Fibroblast of pulmonary artery (primary cell): ENCODE results near the gene PALD1.

Experiments
- DNase-seq: peaks from one replicate; pipeline ENCODE4 v3.0.0-alpha.2; 2010; ENCODE audit warnings: low read depth
- H3K4me3 ChIP-seq: replicated peaks from 2 replicates; pipeline ENCODE4 v1.5.1; 2011; ENCODE audit warnings: low read depth, mild to moderate bottlenecking, control low read depth, low read length, moderate library complexity
- TF ChIP-seq, protein P1 (sequence below): IDR thresholded peaks from 2 replicates; pipeline ENCODE4 v1.5.1; 2011; ENCODE audit warnings: mild to moderate bottlenecking, control low read depth, low read length, inconsistent platforms; ENCODE audit errors: missing control alignments

Gene PALD1

DNA sequence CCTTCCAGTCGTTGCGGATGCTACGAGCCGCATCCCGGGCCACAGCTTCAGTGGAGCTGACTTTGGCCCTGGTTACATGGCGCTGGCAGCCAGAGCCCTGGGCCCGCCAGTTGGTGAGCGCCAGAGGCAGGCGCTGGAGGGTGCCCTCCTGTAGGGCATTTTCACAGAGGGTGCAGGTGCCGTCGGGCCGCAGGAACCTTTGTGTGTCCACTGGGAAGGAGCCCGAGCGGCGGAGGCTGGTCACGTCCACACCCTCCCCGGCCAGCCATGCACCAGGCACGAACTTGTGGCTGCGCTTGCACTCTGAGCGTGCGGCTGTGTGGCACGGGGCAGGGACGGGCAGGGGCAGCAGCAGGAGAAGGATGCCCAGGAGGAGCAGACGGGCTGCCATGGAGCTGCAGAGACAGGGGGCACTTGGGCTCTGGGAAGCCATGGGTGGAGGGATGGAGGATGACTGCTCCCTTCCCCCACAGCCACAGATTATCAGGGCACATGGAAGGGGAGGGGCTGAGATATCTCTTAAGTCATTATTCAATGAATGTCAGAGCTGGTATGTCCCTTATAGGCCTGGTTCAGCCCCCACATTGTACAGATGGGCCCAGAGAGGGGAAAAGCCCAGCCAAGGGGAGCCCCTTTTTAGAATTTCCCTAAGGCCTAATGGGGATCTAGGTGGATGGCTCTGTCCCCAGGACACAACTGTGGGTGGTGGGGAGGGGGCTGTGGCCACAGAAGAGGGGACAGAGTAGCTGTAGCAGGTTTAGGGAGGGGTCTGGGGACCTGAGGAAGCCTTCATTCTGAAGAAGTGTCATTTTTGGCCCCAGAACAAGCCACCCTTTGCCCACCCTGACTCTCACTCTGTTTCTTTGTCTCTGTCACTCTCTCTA is 122.2 kb downstream of the PALD1 start:
- DNase-seq = no peak
- TF ChIP-seq, protein P1, sequence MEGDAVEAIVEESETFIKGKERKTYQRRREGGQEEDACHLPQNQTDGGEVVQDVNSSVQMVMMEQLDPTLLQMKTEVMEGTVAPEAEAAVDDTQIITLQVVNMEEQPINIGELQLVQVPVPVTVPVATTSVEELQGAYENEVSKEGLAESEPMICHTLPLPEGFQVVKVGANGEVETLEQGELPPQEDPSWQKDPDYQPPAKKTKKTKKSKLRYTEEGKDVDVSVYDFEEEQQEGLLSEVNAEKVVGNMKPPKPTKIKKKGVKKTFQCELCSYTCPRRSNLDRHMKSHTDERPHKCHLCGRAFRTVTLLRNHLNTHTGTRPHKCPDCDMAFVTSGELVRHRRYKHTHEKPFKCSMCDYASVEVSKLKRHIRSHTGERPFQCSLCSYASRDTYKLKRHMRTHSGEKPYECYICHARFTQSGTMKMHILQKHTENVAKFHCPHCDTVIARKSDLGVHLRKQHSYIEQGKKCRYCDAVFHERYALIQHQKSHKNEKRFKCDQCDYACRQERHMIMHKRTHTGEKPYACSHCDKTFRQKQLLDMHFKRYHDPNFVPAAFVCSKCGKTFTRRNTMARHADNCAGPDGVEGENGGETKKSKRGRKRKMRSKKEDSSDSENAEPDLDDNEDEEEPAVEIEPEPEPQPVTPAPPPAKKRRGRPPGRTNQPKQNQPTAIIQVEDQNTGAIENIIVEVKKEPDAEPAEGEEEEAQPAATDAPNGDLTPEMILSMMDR = no peak
- no peak overlapping the region for H3K4me3 ChIP-seq

DNA sequence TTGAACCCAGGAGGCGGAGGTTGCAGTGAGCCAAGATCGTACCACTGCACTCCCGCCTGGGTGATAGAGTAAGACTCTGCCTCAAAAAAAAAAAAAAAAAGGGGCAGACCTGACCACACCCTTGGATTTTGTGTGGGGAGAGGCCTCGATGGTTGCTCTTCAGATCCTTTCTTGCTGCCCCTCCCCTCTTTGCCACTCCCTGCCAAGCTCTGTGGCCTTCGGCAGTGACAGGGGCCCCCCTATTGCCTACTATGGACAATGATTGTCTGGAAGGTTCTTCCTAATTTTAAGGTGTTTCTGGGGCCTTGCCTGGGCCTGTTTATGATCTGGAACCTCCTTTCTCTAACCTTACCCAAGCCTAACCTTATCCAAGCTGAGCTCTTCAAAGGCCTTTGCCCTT is 123.2 kb downstream of the PALD1 start:
- DNase-seq = no peak
- TF ChIP-seq, protein P1 = no peak
- H3K4me3 ChIP-seq = no peak overlapping the region

DNA sequence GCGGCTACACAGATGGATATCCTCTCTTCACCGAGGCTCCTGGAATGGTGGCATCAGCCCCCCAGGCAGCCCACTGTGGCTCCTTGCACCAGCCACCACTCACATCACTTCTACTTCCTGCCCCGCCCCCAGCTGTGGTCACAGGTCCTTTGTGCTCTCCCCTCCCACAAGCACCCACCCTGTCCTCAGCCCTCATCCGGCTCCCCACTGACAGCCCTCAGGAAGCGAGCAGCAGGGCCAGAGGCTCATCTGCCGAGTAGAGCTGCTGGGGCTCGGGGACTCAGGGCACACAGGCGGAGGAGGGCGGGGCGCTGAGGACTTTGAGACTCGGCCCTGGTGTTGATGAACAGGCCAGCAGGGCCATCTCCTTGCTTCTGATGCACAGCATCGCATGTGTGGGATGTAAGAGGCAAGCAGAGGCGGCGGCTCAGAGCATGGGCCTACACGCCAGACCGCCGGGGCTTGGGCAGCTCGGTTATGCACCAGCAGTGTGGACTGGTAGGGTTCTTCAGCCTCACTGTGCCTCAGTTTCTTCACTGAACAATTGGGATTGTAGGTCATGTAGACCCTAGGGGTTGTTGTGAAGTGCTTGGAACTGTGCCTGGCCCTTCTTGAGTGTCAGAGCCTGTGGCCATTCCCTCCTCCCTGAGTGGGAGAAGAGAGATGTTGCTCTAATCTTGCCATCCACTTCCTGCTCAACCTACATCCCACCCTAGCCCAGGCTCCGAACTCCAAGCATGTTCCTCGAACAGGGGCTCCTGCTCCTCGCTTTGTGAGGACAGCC is 124.3 kb downstream of the PALD1 start, which contains the start of gene PRF1:
TSS of gene PRF1 (minus strand) at position 77 of the 784 bp plus-strand sequence. CDS start 1,839 bp downstream, outside the sequence.
- no peak for DNase-seq
- no peak within 1 kb of the TSS for H3K4me3 ChIP-seq
- TF ChIP-seq, protein P1 = no peak

DNA sequence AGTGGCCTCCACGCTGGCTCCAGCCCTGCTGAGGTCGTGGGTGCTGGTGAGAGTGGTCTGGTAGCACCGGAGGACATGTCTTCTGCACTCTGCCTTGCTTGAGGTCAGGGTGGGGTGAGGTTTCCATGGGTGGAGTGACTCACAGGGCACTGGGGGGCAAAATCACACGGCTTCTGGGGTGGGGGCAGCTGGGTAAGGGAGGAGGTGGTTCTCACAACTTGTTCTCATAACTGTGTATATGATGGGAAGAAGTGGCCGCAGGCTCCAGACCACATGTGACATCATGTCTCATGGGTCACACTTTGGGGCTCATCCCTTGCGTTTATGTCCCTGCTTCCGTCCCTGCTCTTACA is 124.9 kb downstream of the PALD1 start:
- no peak for DNase-seq
- TF ChIP-seq, protein P1 = no peak
- H3K4me3 ChIP-seq = no peak overlapping the region

DNA sequence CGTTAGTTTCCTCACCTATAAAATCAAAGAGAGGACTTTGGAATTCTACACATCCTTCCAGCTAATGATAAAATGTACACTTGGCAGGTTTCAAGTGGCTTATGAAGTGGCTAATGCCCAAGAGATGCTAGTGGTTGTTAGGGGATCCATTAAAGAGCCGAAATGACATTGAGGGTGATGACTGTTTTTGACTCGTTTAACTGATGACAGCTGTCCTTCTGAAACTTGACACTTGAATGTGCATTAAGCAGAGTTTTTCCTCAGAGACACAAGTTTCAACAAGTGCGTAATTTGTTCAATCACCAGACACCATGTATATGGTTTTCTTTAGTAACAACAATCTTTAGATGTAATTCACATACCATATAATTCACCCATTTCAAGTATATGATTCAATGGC is 125.5 kb downstream of the PALD1 start:
- no peak overlapping the region for H3K4me3 ChIP-seq

DNA sequence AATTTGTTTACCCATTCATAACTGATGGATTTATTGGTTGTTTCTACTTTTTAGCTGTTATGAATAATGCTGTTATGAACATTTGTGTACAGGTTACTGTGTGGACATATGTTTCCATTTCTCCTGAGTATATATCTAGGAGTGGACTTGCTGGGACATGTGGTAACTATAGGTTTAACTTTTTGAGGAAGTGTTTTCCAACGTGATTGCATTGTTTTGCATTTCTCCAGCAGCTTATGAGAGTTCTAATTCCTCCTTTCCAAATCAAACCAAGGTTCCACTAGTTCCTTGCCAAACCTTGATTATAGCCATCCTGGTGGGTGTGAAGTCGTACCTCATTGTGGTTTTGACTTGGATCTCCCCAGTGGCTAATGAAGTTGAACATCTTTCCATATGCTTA is 126.6 kb downstream of the PALD1 start:
- TF ChIP-seq, protein P1 = no peak

More for the DNA sequence above, 125.5 kb downstream of the PALD1 start:
- DNase-seq = no peak
- TF ChIP-seq, protein P1 = no peak

More for the DNA sequence above, 126.6 kb downstream of the PALD1 start:
- no peak overlapping the region for H3K4me3 ChIP-seq
- DNase-seq = no peak
